Measurements from ENCODE around the gene PHETA1. TPM values are rescaled to one million over a fixed set of nuclear protein-coding genes. Genes with fewer than 3 reads are reported as not detected.

Gene PHETA1
- total and polyA plus RNA-seq, 2 experiments from 2014 or later = 5.3 to 12.9 TPM

DNA sequence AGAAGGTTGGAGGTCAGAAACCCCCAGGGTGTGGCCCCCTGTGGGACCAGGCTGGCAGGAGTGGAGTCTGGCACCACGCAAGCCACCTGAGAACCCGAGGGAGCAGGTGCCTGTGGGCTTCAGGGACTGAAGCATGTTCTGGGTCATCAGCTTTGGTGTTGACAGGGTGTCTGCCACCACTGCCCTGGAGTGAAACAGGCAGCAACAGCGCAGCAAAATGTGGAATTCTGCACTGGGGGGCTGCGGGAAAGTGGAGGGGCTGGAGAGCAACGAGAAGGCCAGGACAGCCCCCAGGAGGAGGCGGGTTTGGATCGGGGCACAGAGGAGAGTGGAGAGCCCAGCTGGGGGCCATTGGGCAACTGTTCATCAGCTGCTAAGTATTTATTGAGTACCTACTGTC is 15.9 kb downstream of the PHETA1 start:
- no peak for TF ChIP-seq NANOG (IDR thresholded peaks at IDR 0.05; ENCODE audit: borderline replicate concordance)
- TF ChIP-seq, protein P1, sequence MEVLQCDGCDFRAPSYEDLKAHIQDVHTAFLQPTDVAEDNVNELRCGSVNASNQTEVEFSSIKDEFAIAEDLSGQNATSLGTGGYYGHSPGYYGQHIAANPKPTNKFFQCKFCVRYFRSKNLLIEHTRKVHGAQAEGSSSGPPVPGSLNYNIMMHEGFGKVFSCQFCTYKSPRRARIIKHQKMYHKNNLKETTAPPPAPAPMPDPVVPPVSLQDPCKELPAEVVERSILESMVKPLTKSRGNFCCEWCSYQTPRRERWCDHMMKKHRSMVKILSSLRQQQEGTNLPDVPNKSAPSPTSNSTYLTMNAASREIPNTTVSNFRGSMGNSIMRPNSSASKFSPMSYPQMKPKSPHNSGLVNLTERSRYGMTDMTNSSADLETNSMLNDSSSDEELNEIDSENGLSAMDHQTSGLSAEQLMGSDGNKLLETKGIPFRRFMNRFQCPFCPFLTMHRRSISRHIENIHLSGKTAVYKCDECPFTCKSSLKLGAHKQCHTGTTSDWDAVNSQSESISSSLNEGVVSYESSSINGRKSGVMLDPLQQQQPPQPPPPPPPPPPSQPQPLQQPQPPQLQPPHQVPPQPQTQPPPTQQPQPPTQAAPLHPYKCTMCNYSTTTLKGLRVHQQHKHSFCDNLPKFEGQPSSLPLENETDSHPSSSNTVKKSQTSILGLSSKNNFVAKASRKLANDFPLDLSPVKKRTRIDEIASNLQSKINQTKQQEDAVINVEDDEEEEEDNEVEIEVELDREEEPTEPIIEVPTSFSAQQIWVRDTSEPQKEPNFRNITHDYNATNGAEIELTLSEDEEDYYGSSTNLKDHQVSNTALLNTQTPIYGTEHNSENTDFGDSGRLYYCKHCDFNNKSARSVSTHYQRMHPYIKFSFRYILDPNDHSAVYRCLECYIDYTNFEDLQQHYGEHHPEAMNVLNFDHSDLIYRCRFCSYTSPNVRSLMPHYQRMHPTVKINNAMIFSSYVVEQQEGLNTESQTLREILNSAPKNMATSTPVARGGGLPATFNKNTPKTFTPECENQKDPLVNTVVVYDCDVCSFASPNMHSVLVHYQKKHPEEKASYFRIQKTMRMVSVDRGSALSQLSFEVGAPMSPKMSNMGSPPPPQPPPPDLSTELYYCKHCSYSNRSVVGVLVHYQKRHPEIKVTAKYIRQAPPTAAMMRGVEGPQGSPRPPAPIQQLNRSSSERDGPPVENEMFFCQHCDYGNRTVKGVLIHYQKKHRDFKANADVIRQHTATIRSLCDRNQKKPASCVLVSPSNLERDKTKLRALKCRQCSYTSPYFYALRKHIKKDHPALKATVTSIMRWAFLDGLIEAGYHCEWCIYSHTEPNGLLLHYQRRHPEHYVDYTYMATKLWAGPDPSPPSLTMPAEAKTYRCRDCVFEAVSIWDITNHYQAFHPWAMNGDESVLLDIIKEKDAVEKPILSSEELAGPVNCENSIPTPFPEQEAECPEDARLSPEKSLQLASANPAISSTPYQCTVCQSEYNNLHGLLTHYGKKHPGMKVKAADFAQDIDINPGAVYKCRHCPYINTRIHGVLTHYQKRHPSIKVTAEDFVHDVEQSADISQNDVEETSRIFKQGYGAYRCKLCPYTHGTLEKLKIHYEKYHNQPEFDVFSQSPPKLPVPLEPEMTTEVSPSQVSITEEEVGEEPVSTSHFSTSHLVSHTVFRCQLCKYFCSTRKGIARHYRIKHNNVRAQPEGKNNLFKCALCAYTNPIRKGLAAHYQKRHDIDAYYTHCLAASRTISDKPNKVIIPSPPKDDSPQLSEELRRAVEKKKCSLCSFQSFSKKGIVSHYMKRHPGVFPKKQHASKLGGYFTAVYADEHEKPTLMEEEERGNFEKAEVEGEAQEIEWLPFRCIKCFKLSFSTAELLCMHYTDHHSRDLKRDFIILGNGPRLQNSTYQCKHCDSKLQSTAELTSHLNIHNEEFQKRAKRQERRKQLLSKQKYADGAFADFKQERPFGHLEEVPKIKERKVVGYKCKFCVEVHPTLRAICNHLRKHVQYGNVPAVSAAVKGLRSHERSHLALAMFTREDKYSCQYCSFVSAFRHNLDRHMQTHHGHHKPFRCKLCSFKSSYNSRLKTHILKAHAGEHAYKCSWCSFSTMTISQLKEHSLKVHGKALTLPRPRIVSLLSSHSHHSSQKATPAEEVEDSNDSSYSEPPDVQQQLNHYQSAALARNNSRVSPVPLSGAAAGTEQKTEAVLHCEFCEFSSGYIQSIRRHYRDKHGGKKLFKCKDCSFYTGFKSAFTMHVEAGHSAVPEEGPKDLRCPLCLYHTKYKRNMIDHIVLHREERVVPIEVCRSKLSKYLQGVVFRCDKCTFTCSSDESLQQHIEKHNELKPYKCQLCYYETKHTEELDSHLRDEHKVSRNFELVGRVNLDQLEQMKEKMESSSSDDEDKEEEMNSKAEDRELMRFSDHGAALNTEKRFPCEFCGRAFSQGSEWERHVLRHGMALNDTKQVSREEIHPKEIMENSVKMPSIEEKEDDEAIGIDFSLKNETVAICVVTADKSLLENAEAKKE (CRISPR knock-in tag; IDR thresholded peaks at IDR 0.05) = no peak
- TF ChIP-seq, protein P2, sequence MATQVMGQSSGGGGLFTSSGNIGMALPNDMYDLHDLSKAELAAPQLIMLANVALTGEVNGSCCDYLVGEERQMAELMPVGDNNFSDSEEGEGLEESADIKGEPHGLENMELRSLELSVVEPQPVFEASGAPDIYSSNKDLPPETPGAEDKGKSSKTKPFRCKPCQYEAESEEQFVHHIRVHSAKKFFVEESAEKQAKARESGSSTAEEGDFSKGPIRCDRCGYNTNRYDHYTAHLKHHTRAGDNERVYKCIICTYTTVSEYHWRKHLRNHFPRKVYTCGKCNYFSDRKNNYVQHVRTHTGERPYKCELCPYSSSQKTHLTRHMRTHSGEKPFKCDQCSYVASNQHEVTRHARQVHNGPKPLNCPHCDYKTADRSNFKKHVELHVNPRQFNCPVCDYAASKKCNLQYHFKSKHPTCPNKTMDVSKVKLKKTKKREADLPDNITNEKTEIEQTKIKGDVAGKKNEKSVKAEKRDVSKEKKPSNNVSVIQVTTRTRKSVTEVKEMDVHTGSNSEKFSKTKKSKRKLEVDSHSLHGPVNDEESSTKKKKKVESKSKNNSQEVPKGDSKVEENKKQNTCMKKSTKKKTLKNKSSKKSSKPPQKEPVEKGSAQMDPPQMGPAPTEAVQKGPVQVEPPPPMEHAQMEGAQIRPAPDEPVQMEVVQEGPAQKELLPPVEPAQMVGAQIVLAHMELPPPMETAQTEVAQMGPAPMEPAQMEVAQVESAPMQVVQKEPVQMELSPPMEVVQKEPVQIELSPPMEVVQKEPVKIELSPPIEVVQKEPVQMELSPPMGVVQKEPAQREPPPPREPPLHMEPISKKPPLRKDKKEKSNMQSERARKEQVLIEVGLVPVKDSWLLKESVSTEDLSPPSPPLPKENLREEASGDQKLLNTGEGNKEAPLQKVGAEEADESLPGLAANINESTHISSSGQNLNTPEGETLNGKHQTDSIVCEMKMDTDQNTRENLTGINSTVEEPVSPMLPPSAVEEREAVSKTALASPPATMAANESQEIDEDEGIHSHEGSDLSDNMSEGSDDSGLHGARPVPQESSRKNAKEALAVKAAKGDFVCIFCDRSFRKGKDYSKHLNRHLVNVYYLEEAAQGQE (IDR thresholded peaks at IDR 0.05; ENCODE audit: unreplicated experiment) = no peak
- no peak for TF ChIP-seq ZNF114 (CRISPR knock-in tag; IDR thresholded peaks at IDR 0.05)
- TF ChIP-seq, protein P3, sequence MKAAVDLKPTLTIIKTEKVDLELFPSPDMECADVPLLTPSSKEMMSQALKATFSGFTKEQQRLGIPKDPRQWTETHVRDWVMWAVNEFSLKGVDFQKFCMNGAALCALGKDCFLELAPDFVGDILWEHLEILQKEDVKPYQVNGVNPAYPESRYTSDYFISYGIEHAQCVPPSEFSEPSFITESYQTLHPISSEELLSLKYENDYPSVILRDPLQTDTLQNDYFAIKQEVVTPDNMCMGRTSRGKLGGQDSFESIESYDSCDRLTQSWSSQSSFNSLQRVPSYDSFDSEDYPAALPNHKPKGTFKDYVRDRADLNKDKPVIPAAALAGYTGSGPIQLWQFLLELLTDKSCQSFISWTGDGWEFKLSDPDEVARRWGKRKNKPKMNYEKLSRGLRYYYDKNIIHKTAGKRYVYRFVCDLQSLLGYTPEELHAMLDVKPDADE (IDR thresholded peaks at IDR 0.05) = no peak
- no peak for TF ChIP-seq EZH2phosphoT487 (IDR thresholded peaks at IDR 0.05; ENCODE audit: unreplicated experiment)
- no peak for TF ChIP-seq CREB1 (CRISPR knock-in tag; IDR thresholded peaks at IDR 0.05; ENCODE audit: low read depth)
- TF ChIP-seq EZH2 (IDR thresholded peaks at IDR 0.05; ENCODE audit: low read depth, unreplicated experiment) = no peak
- TF ChIP-seq ZNF331 (CRISPR knock-in tag; IDR thresholded peaks at IDR 0.05; ENCODE audit: low read depth) = no peak
- TF ChIP-seq, protein P4, sequence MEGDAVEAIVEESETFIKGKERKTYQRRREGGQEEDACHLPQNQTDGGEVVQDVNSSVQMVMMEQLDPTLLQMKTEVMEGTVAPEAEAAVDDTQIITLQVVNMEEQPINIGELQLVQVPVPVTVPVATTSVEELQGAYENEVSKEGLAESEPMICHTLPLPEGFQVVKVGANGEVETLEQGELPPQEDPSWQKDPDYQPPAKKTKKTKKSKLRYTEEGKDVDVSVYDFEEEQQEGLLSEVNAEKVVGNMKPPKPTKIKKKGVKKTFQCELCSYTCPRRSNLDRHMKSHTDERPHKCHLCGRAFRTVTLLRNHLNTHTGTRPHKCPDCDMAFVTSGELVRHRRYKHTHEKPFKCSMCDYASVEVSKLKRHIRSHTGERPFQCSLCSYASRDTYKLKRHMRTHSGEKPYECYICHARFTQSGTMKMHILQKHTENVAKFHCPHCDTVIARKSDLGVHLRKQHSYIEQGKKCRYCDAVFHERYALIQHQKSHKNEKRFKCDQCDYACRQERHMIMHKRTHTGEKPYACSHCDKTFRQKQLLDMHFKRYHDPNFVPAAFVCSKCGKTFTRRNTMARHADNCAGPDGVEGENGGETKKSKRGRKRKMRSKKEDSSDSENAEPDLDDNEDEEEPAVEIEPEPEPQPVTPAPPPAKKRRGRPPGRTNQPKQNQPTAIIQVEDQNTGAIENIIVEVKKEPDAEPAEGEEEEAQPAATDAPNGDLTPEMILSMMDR (conservative IDR thresholded peaks at IDR 0.05; ENCODE audit: low read depth in 2 of 2) = no peak
- no peak for TF ChIP-seq STAT1 (IDR thresholded peaks at IDR 0.05; ENCODE audit: unreplicated experiment)
- no peak for TF ChIP-seq JUNB (IDR thresholded peaks at IDR 0.05; ENCODE audit: unreplicated experiment)
- TF ChIP-seq POLR2AphosphoS5 (IDR thresholded peaks at IDR 0.05; ENCODE audit: low read depth) = no peak
- Mint-ChIP-seq H3K4me3 (no peak overlapping the region), H3K9me3 (peaks cover 13% of the 10 kb centered on the region), H3K36me3 (ENCODE audit: low read depth) (peaks cover 14% of the 10 kb centered on the region), H3K27ac (no peak overlapping the region), H3K27me3 (ENCODE audit: insufficient read depth, low read depth, poor library complexity) (peaks cover 4% of the 10 kb centered on the region), H3K4me1 (no peaks in the 10 kb centered on the region)
- H3K4me2 ChIP-seq = no peak overlapping the region
- H3K79me2 ChIP-seq (replicated peaks; ENCODE audit: insufficient read depth) = no peaks in the 10 kb centered on the region
- H3K4me3 ChIP-seq = no peak overlapping the region
- no peak for DNase-seq (ENCODE audit: low spot score)
- no peaks in the 10 kb centered on the region for H3K27me3 ChIP-seq (ENCODE audit: insufficient read depth)
- no peaks in the 10 kb centered on the region for H3K4me1 ChIP-seq (ENCODE audit: insufficient read depth)
- H2AFZ ChIP-seq = no peak overlapping the region
- no peaks in the 10 kb centered on the region for H3F3A ChIP-seq (replicated peaks; ENCODE audit: low read depth)
- H3K36me3 ChIP-seq (ENCODE audit: insufficient read depth) = no peaks in the 10 kb centered on the region
- H3K27ac ChIP-seq (ENCODE audit: low read depth) = no peak overlapping the region
- H3K9me2 ChIP-seq (ENCODE audit: insufficient read depth) = no peaks in the 10 kb centered on the region
- no peak for ATAC-seq
- no peaks in the 10 kb centered on the region for H4K20me1 ChIP-seq (replicated peaks; ENCODE audit: insufficient read depth)

Data from GM23338 (cell line).